Body of pancreas (tissue), 4 donors: Measurements from ENCODE around the gene ETS2.

ENCODE experiments used
- CTCF ChIP-seq, 7 experiments: fragments of 450-650 bp in 4 of 7; fragments of 200-600 bp in 3 of 7; sonication (generic) in 3 of 7; IDR thresholded peaks; one replicate each; pipeline ENCODE4 v1.5.1; 2016 to 2019; ENCODE audit warnings: antibody characterized with exemption in 7 of 7
- POLR2A ChIP-seq, 3 donors: fragments of 450-650 bp; IDR thresholded peaks; one replicate each; pipeline ENCODE4 v1.6.1; 2016; ENCODE audit warnings: antibody characterized with exemption in 3 of 3, mild to moderate bottlenecking in 2 of 3

- no peak for TF ChIP-seq CTCF (IDR thresholded peaks at IDR 0.05)
- no peak for TF ChIP-seq POLR2A (IDR thresholded peaks at IDR 0.05)
These were observed 40.7 kb upstream of the ETS2 start for GRCh38 chr21:38765056-38765455.
